ENCODE measurements around the gene MFAP4.

Gene MFAP4

GRCh38 chr17:19333736-19334290 lies 53.2 kb downstream of the MFAP4 start:
- DNase-seq (ENCODE audit: low spot score): no peak
